GM19455 (cell line): Measurements from ENCODE around the gene P3R3URF.

Experiments used
- ATAC-seq: cut with Tn5 transposase; IDR thresholded peaks from one replicate; pipeline ENCODE4 v1.9.1; 2021; ENCODE audit not compliant: unreplicated experiment

Gene P3R3URF

GRCh38 chr1:46134660-46135331, 41.5 kb downstream of the P3R3URF start:
- no peak for ATAC-seq

DNA sequence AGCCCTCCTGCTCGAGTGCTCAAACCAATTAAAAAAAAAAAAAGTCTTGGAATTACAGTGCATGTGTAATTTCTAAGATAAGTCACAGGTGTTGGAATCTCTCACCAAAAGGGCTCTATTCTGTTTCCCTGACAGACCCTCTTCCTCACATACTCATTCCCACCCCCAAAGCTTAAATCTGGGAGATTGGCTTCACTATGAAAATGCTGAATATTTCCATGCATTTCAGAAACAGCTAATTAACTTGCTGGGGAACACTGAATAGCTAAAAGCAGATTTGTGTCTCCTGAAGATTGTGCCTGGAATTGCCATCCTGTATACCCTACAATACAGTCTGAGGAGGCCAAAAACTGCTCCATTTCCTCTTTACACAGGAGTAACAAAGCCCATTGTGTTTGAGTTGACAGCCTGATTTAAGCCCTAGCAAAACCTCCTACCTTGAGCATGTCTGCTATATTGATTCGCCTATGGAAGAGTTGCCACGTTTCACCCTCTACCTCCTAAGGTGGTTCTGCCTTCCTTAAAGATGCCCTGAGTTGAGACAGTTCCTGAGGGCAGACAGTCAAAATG, 42.4 kb downstream of the P3R3URF start:
- ATAC-seq, result no peak

DNA sequence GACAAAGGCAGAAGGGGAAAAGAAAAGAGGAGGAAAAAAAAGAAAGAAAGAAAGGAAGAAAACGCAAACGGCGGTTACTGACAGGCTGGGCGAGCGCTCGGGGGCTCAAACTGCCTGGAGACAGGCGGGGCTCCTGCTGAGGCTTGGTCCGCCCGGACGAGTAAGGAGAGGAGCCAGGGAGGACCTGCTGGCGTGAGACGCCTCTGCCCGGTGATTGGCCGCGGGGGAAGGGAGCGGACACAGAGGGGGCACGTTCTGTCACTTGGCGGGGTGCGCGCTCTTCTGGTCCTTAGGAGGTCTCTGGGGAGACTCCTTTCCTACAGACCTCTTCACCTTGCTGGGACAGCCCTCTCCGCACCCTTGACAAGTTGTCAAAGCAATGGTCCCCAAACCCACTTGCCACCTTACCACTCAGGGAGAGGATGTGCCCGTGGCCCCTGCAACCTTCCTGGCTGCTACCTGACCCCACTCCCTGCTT, 43.1 kb downstream of the P3R3URF start:
- peak; percentile 55 for ATAC-seq

GRCh38 chr1:46132529-46133180, 43.6 kb downstream of the P3R3URF start, which contains the start of gene PIK3R3:
PIK3R3 (minus strand) TSS chr1:46132629; CDS start chr1:46131952, 677 bp downstream.
- ATAC-seq, result peak; percentile 89

DNA sequence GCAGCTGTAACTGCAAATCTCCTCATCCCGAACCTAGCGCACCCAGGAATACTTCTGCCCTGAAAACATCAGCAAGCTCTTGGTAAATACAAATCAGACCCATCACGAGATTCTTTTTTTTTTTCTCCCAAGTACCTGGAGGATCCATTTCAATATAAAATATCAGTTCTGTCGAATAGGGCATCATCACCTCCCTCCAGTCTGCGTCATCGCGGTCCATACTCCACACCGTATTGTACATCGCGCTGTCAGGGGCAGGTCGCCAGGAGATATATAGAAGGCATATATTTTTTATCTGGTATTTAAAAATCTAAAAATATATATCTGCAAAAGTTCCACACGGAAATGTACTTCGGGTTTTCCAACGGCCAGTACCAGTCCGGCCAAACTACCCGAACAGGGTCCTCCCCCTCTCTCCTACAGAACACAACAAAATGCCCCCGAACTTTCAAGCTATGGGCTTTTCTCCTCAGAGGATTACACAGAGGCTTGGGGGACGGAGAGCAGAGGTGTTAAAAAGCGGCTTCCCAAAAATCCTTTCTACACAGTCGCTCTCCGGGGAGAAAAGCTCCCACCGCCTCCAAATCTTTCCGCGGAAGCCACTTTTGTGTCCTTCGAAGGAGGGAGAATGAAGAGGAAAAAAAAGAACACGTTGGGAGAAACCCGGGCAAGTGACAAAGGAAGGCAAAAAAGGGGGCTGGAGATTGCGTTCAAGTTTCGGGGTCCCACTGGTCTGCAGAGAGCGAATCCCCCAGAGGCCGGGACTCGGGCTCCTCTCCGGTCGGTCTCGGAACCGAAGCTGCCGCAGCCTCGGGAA, 44.4 kb downstream of the P3R3URF start:
- no peak for ATAC-seq

DNA sequence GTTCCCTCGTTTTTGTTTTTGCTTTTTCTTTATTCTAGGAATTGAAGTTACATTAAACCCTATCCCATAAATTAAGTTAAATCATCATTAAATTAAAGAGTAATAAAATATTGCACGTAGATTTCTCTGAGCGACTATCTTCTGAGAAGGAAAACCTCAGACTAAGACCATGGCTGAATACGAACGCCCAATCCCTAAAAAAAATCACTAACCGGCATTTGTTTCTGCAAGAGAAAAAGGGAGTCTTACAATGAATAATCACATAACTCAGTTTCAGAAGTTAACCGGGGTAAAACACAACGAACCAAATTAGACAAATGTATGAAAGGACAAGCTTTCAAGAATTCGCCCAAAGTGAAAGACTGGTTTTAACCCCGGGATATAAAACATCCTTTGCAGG, 45.2 kb downstream of the P3R3URF start:
- ATAC-seq, result no peak

- ATAC-seq, result no peak
Observed at GRCh38 chr1:46130606-46131005, 45.7 kb downstream of the P3R3URF start.

DNA sequence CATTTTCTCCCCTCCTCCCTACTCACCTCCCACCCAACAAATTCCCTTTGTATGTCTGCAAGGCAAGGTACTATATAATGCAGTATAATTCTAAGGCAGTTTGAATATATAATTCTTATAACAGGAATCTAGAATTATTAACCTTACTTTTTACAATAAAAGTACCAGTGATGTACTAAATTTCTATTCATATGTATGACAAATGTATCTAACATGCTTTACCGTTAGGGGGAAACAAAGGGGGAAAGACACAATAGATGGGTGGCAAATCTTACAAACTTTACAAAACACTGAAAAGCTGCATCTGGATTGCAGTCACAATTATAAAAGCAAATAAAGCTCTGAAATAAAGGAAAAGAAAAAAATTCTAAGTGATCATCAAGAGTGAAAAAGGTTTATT, 46.2 kb downstream of the P3R3URF start:
- ATAC-seq, result no peak

- no peak for ATAC-seq
Observed at GRCh38 chr1:46128344-46128743, 47.9 kb downstream of the P3R3URF start.
